ENCODE measurements around the gene LYRM4. TPM values are rescaled to one million over a fixed set of nuclear protein-coding genes. Genes with fewer than 3 reads are reported as not detected.

The LYRM4 gene
- total and polyA plus RNA-seq, 2 donors (not counting 1 experiment from before 2014, with no cell fraction given): 22.1 to 29.5 TPM

GRCh38 chr6:5278565-5279120, 17.9 kb upstream of the LYRM4 start:
- Histone ChIP-seq H3K27ac (ENCODE audit: low read length in 2 of 2) (peak overlapping the region; percentile 20 to 31), H3K4me3 (ENCODE audit: control extremely low read depth in 1 of 5, extremely low read depth in 1 of 5, insufficient read depth in 1 of 5, low read depth in 2 of 5, low read length in 4 of 5) (peak overlapping the region in 2 of 5 experiments; percentile 3 to 7), H3K9me3 (ENCODE audit: control extremely low read depth in 1 of 3, control insufficient read depth in 2 of 3, insufficient read depth in 1 of 3, low read length in 2 of 3) (no peaks in the 10 kb centered on the region), H3K36me3 (replicated peaks in 1 of 2; ENCODE audit: control extremely low read depth in 1 of 2, control insufficient read depth in 1 of 2, extremely low read depth in 1 of 2, insufficient read depth in 2 of 2, low read length in 1 of 2) (peaks cover 0 to 3% of the 10 kb centered on the region in 2 experiments), H3K79me2 (ENCODE audit: control insufficient read depth, insufficient read depth, low read length) (peaks cover 83% of the 10 kb centered on the region), H2AFZ (ENCODE audit: insufficient read depth, low read depth, low read length, poor library complexity, severe bottlenecking) (peak overlapping the region; percentile 34), H3K4me1 (ENCODE audit: control insufficient read depth in 2 of 2, insufficient read depth in 2 of 2, low read length in 2 of 2) (peaks cover 15 to 20% of the 10 kb centered on the region in 2 donors), H3K4me2 (replicated peaks; ENCODE audit: low read depth, low read length, poor library complexity, severe bottlenecking) (peak overlapping the region; percentile 51), H3K27me3 (replicated peaks in 1 of 4; ENCODE audit: control extremely low read depth in 1 of 4, control insufficient read depth in 3 of 4, insufficient read depth in 4 of 4, low read length in 3 of 4) (no peaks in the 10 kb centered on the region), H3K9ac (ENCODE audit: low read length) (peak overlapping the region; percentile 25), H4K20me1 (ENCODE audit: control insufficient read depth, insufficient read depth, low read length, poor library complexity, severe bottlenecking) (peaks cover 16% of the 10 kb centered on the region)
- H3K9me3 Mint-ChIP-seq (ENCODE audit: insufficient read depth): no peaks in the 10 kb centered on the region
- ATAC-seq (ENCODE audit: low read depth) (peak; percentile 34), DNase-seq (no peak)
- POLR2A ChIA-PET: interaction anchor here (0.8 to 2.5 kb wide), 2 partner anchors 14 to 18 kb away, joined by 3 to 9 read pairs; partner anchors contain the start of genes FARS2 and LYRM4
- H3K27me3 Mint-ChIP-seq: no peaks in the 10 kb centered on the region
- TF ChIP-seq EZH2 (IDR thresholded peaks at IDR 0.05; ENCODE audit: borderline replicate concordance, insufficient read depth, low read depth, low read length, poor library complexity, severe bottlenecking) (no peak), CTCF (IDR thresholded peaks at IDR 0.05) (no peak)
- peak overlapping the region; percentile 72 for H3K4me3 Mint-ChIP-seq
- H3K4me1 Mint-ChIP-seq: peaks cover 53% of the 10 kb centered on the region
- intact Hi-C loops (cut with micrococcal nuclease): loop anchor here (2.0 kb wide), 1 partner anchor 24 kb away; no protein-coding TSS in a partner anchor
- WGBS (ENCODE audit: insufficient coverage): 66% methylated on average over 2 of the region's 3 CpGs
- CTCF ChIA-PET: interaction anchor here (1.1 to 2.6 kb wide), 6 partner anchors 15 to 134 kb away, joined by 3 to 11 read pairs (median 5); no protein-coding TSS in a partner anchor
- peak overlapping the region; percentile 83 for H3K27ac Mint-ChIP-seq

GRCh38 chr6:5278047-5278446, 17.3 kb upstream of the LYRM4 start:
- intact Hi-C loops (cut with micrococcal nuclease): loop anchor here (2.0 kb wide), 1 partner anchor 25 kb away; no protein-coding TSS in a partner anchor
- ChIA-PET CTCF (interaction anchor here (1.1 to 2.6 kb wide), 6 partner anchors 15 to 134 kb away, joined by 3 to 11 read pairs (median 5); no protein-coding TSS in a partner anchor), POLR2A (interaction anchor here (2.5 kb wide), 1 partner anchor 17 kb away, joined by 9 read pairs; the partner anchor contains the start of genes FARS2 and LYRM4)
- H3K9ac ChIP-seq (ENCODE audit: low read length): no peak overlapping the region
- H4K20me1 ChIP-seq (ENCODE audit: control insufficient read depth, insufficient read depth, low read length, poor library complexity, severe bottlenecking): peaks cover 16% of the 10 kb centered on the region
- Mint-ChIP-seq H3K27me3 (no peaks in the 10 kb centered on the region), H3K4me3 (peak overlapping the region; percentile 90), H3K9me3 (ENCODE audit: insufficient read depth) (no peaks in the 10 kb centered on the region), H3K4me1 (peaks cover 56% of the 10 kb centered on the region), H3K27ac (peak overlapping the region; percentile 93)
- H3K27me3 ChIP-seq (replicated peaks in 1 of 4; ENCODE audit: control extremely low read depth in 1 of 4, control insufficient read depth in 3 of 4, insufficient read depth in 4 of 4, low read length in 3 of 4): no peaks in the 10 kb centered on the region
- peaks cover 83% of the 10 kb centered on the region for H3K79me2 ChIP-seq (ENCODE audit: control insufficient read depth, insufficient read depth, low read length)
- DNase-seq (peak; percentile 39), ATAC-seq (ENCODE audit: low read depth) (peak; percentile 86)
- peaks cover 0 to 3% of the 10 kb centered on the region in 2 experiments for H3K36me3 ChIP-seq (replicated peaks in 1 of 2; ENCODE audit: control extremely low read depth in 1 of 2, control insufficient read depth in 1 of 2, extremely low read depth in 1 of 2, insufficient read depth in 2 of 2, low read length in 1 of 2)
- no peaks in the 10 kb centered on the region for H3K9me3 ChIP-seq (ENCODE audit: control extremely low read depth in 1 of 3, control insufficient read depth in 2 of 3, insufficient read depth in 1 of 3, low read length in 2 of 3)
- TF ChIP-seq CTCF (IDR thresholded peaks at IDR 0.05) (no peak), EZH2 (IDR thresholded peaks at IDR 0.05; ENCODE audit: borderline replicate concordance, insufficient read depth, low read depth, low read length, poor library complexity, severe bottlenecking) (no peak)
- 100% methylated on average over 1 of the region's 5 CpGs for WGBS (ENCODE audit: insufficient coverage)
- H3K4me3 ChIP-seq (ENCODE audit: control extremely low read depth in 1 of 5, extremely low read depth in 1 of 5, insufficient read depth in 1 of 5, low read depth in 2 of 5, low read length in 4 of 5): peak overlapping the region in 2 of 5 experiments; percentile 1 to 2
- peak overlapping the region; percentile 8 to 31 for H3K27ac ChIP-seq (ENCODE audit: low read length in 2 of 2)
- peaks cover 15 to 20% of the 10 kb centered on the region in 2 donors for H3K4me1 ChIP-seq (ENCODE audit: control insufficient read depth in 2 of 2, insufficient read depth in 2 of 2, low read length in 2 of 2)
- H2AFZ ChIP-seq (ENCODE audit: insufficient read depth, low read depth, low read length, poor library complexity, severe bottlenecking): no peak overlapping the region
- peak overlapping the region; percentile 51 for H3K4me2 ChIP-seq (replicated peaks; ENCODE audit: low read depth, low read length, poor library complexity, severe bottlenecking)
